Neural cell (in vitro differentiated cells): ENCODE results near the gene ESD. TPM values are rescaled to one million over a fixed set of nuclear protein-coding genes. Genes with fewer than 3 reads are reported as not detected.

Source experiments
- H2AFZ ChIP-seq: fragments of 200-600, 300-800 bp; sonication (generic), shearing (Covaris generic); 2 replicates; pipeline ENCODE4 v1.6.0; 2014; ENCODE audit warnings: low read depth, mild to moderate bottlenecking, antibody characterized with exemption, low read length, moderate library complexity
- H3F3A ChIP-seq: fragments of 200-600 bp; shearing (Covaris generic); 2 replicates; pipeline ENCODE4 v1.6.1; 2016; ENCODE audit warnings: mild to moderate bottlenecking, moderate library complexity, mixed read lengths, antibody characterized with exemption, low read length; ENCODE audit not compliant: insufficient read depth, poor library complexity, severe bottlenecking
- H3K27ac ChIP-seq: fragments of 200-600, 300-800 bp; sonication (generic), shearing (Covaris generic); 2 replicates; pipeline ENCODE4 v1.5.1; 2014; ENCODE audit warnings: mild to moderate bottlenecking, low read length, moderate library complexity
- H3K27me3 ChIP-seq: fragments of 300-800, 200-600 bp; sonication (generic), shearing (Covaris generic); 2 replicates; pipeline ENCODE4 v1.6.0; 2014; ENCODE audit warnings: mild to moderate bottlenecking, low read depth, low read length, moderate library complexity; ENCODE audit not compliant: insufficient read depth
- H3K36me3 ChIP-seq: fragments of 300-800, 200-600 bp; sonication (generic), shearing (Covaris generic); 2 replicates; pipeline ENCODE4 v1.5.1; 2014; ENCODE audit warnings: mild to moderate bottlenecking, antibody characterized with exemption, low read length, moderate library complexity; ENCODE audit not compliant: insufficient read depth
- H3K4me2 ChIP-seq: fragments of 300-800, 200-600 bp; sonication (generic), shearing (Covaris generic); 2 replicates; pipeline ENCODE4 v1.6.0; 2014; ENCODE audit warnings: mild to moderate bottlenecking, low read length
- H3K4me3 ChIP-seq: fragments of 300-800, 200-600 bp; sonication (generic), shearing (Covaris generic); 2 replicates; pipeline ENCODE4 v1.5.1; 2014; ENCODE audit warnings: mild to moderate bottlenecking, low read length, moderate library complexity
- H3K79me2 ChIP-seq: fragments of 200-600 bp; shearing (Covaris generic); replicated peaks from 2 replicates; pipeline ENCODE4 v1.6.0; 2014; ENCODE audit warnings: mild to moderate bottlenecking, low read length, moderate library complexity; ENCODE audit not compliant: insufficient read depth
- H3K9ac ChIP-seq: fragments of 300-800, 200-600 bp; sonication (generic), shearing (Covaris generic); 2 replicates; pipeline ENCODE4 v1.6.1; 2016; ENCODE audit warnings: mild to moderate bottlenecking, low read length, mixed read lengths
- H3K9me2 ChIP-seq: fragments of 200-600 bp; shearing (Covaris generic); 2 replicates; pipeline ENCODE4 v1.6.1; 2016; ENCODE audit warnings: mild to moderate bottlenecking, low read length, mixed read lengths; ENCODE audit not compliant: insufficient read depth
- H3K9me3 ChIP-seq: fragments of 200-600, 300-800 bp; sonication (generic), shearing (Covaris generic); 2 replicates; pipeline ENCODE4 v1.6.1; 2016; ENCODE audit warnings: mild to moderate bottlenecking, mixed run types, low read length, moderate library complexity, mixed read lengths
- H4K20me1 ChIP-seq: fragments of 200-600 bp; shearing (Covaris generic); 2 replicates; pipeline ENCODE4 v1.6.1; 2016; ENCODE audit warnings: mild to moderate bottlenecking, mixed run types; ENCODE audit not compliant: insufficient read depth
- CTCF ChIP-seq: fragments of 450-650 bp; IDR thresholded peaks from 2 replicates; pipeline ENCODE4 v1.5.1; 2014; ENCODE audit warnings: antibody characterized with exemption, mild to moderate bottlenecking, moderate library complexity; ENCODE audit not compliant: poor library complexity, severe bottlenecking
- EP300 ChIP-seq: fragments of 450-650 bp; conservative IDR thresholded peaks from 2 replicates; pipeline ENCODE4 v1.6.1; 2014; ENCODE audit warnings: antibody characterized with exemption, mild to moderate bottlenecking, moderate library complexity; ENCODE audit not compliant: poor library complexity, severe bottlenecking
- EZH2 ChIP-seq: fragments of 200-600, 300-800 bp; shearing (Covaris generic), sonication (generic); IDR thresholded peaks from 2 replicates; pipeline ENCODE4 v1.6.1; 2014; ENCODE audit warnings: antibody characterized with exemption, low read length, borderline replicate concordance, mild to moderate bottlenecking; ENCODE audit not compliant: insufficient read depth, poor library complexity, severe bottlenecking
- MXI1 ChIP-seq: fragments of 450-650 bp; conservative IDR thresholded peaks from 2 replicates; pipeline ENCODE4 v1.6.1; 2014; ENCODE audit warnings: antibody characterized with exemption, mild to moderate bottlenecking; ENCODE audit not compliant: poor library complexity, severe bottlenecking
- POLR2AphosphoS5 ChIP-seq: IDR thresholded peaks from 2 replicates; pipeline ENCODE4 v1.6.1; 2012
- RAD21 ChIP-seq: fragments of 450-650 bp; conservative IDR thresholded peaks from 2 replicates; pipeline ENCODE4 v1.6.1; 2014; ENCODE audit warnings: antibody characterized with exemption, mild to moderate bottlenecking, moderate library complexity
- REST ChIP-seq: IDR thresholded peaks from 2 replicates; pipeline ENCODE4 v1.6.1; 2012; ENCODE audit warnings: borderline replicate concordance
- SMC3 ChIP-seq: fragments of 450-650 bp; conservative IDR thresholded peaks from 2 replicates; pipeline ENCODE4 v1.6.1; 2014; ENCODE audit warnings: antibody characterized with exemption, mild to moderate bottlenecking, moderate library complexity; ENCODE audit not compliant: poor library complexity
- TAF1 ChIP-seq: IDR thresholded peaks from 2 replicates; pipeline ENCODE4 v1.6.1; 2012; ENCODE audit warnings: low read depth
- polyA plus RNA-seq: library from polyadenylated mRNA; depleted of rRNA; stranded (reverse); fragments of >200 nt; gene quantifications from 2 replicates; pipeline ENCODE4 v1.2.3, GENCODE V29; 2014

The ESD gene
- polyA plus RNA-seq, 1 donor from 2014 or later: 94.6 TPM

- no peak overlapping the region for H3K4me2 ChIP-seq
- H2AFZ ChIP-seq: no peak overlapping the region
- H3K36me3 ChIP-seq: no peaks in the 10 kb centered on the region
- H3K27me3 ChIP-seq: no peaks in the 10 kb centered on the region
- H3K9me2 ChIP-seq: no peaks in the 10 kb centered on the region
- H3F3A ChIP-seq: no peaks in the 10 kb centered on the region
- H4K20me1 ChIP-seq: no peaks in the 10 kb centered on the region
- H3K79me2 ChIP-seq: no peaks in the 10 kb centered on the region
- H3K4me3 ChIP-seq: no peak overlapping the region
- H3K27ac ChIP-seq: no peak overlapping the region
- no peak overlapping the region for H3K9ac ChIP-seq
- H3K9me3 ChIP-seq: no peaks in the 10 kb centered on the region
- TF ChIP-seq EZH2 (no peak), CTCF (no peak), POLR2AphosphoS5 (no peak), SMC3 (no peak), MXI1 (no peak), EP300 (no peak), TAF1 (no peak), RAD21 (no peak), REST (no peak)
Measured at GRCh38 chr13:46745706-46746105, 51.3 kb downstream of the ESD start.

- TF ChIP-seq EP300 (no peak), RAD21 (no peak), SMC3 (no peak), EZH2 (no peak), MXI1 (no peak), REST (no peak), CTCF (no peak), TAF1 (no peak), POLR2AphosphoS5 (no peak)
- Histone ChIP-seq H3K27me3 (no peaks in the 10 kb centered on the region), H3K9ac (no peak overlapping the region), H3K36me3 (no peaks in the 10 kb centered on the region), H3K4me2 (no peak overlapping the region), H3K27ac (no peak overlapping the region), H3K9me3 (no peaks in the 10 kb centered on the region), H3K4me3 (no peak overlapping the region), H3K79me2 (no peaks in the 10 kb centered on the region), H4K20me1 (no peaks in the 10 kb centered on the region), H3K9me2 (no peaks in the 10 kb centered on the region), H3F3A (no peaks in the 10 kb centered on the region), H2AFZ (no peak overlapping the region)
Measured at GRCh38 chr13:46745062-46745461, 51.9 kb downstream of the ESD start.
